Measurements from ENCODE around the gene C16orf96. TPM values are rescaled to one million over a fixed set of nuclear protein-coding genes. Genes with fewer than 3 reads are reported as not detected.

Gene C16orf96
- total RNA-seq, 1 donor from 2014 or later: not detected

DNA sequence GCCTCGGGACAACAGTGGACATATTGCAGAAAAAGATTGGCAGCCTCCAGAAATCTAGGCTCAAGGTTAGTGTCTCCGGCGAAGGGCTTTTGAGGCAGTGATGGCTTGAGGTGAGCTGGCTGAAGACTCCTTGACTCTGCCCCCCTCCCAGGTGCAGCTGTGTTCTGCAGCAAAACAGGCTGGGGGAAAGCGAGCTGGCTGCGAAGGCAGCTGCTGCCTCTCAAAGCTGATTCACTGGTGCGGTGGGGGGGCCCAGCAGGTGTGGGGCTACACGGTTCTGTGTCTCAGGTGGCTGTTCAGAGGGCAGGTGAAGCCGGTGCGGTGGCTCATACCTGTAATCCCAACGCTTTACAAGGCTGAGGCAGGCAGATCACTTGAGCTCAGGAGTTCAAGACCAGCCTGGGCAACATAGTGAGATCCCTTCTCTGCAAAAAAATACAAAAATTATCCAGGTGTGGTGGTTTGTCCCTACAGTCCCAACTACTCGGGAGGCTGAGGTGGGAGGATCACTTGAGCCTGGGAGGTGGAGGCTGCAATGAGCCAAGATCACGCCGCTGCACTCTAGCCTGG, 22.9 kb downstream of the C16orf96 start:
- no peak overlapping the region for H3K4me3 ChIP-seq
- no peaks in the 10 kb centered on the region for H3K9me3 ChIP-seq
- no peaks in the 10 kb centered on the region for H3K27me3 ChIP-seq
- no peak overlapping the region for H3K27ac ChIP-seq
- no peaks in the 10 kb centered on the region for H3K4me1 ChIP-seq
- intact Hi-C loops (cut with DNase I): no loop called here
- H3K36me3 ChIP-seq: no peaks in the 10 kb centered on the region
- DNase-seq (ENCODE audit: low spot score in 2 of 2): no peak
- TF ChIP-seq, protein P1, sequence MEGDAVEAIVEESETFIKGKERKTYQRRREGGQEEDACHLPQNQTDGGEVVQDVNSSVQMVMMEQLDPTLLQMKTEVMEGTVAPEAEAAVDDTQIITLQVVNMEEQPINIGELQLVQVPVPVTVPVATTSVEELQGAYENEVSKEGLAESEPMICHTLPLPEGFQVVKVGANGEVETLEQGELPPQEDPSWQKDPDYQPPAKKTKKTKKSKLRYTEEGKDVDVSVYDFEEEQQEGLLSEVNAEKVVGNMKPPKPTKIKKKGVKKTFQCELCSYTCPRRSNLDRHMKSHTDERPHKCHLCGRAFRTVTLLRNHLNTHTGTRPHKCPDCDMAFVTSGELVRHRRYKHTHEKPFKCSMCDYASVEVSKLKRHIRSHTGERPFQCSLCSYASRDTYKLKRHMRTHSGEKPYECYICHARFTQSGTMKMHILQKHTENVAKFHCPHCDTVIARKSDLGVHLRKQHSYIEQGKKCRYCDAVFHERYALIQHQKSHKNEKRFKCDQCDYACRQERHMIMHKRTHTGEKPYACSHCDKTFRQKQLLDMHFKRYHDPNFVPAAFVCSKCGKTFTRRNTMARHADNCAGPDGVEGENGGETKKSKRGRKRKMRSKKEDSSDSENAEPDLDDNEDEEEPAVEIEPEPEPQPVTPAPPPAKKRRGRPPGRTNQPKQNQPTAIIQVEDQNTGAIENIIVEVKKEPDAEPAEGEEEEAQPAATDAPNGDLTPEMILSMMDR (IDR thresholded peaks at IDR 0.05): no peak

DNA sequence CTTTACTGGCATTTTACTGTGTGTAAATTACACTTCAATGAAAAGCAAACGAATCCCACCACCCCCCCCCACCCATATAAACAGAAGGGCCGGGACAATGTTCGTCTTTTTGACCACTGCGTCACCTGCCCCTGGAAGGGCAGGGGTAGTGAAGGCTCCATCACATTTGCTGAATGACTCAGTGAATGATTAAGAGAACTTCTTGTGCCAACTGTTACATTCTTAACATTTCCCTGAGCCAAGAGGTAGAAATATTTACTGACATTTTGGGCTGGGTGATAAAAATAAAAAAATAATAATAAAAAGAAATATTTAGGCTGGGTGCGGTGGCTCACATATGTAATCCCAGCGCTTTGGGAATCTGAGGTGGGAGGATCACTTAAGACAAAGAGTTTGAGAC, 24.1 kb downstream of the C16orf96 start:
- intact Hi-C loops (cut with DNase I): no loop called here
- DNase-seq (ENCODE audit: low spot score in 2 of 2): no peak

DNA sequence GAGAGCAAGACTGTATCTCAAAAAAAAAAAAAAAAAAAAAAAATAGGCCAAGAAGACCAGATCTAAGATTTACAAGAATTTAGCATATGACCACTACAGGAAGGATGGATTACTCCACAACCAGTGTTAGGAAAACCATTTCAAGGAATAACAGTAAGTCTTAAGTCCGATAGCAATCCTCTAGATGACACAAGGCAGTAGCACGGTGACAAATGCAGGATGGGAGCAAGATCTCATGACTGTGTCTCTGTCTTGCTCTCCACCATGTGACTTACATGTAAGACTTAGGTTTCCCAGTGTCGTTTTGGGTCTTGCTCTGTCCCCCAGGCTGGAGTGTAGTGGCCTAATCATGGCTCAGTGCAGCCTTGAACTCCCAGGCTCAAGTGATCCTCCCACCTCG, 27.8 kb downstream of the C16orf96 start:
- Histone ChIP-seq H3K27ac (no peak overlapping the region), H3K4me3 (no peak overlapping the region), H3K36me3 (no peaks in the 10 kb centered on the region), H3K9me3 (peaks cover 0 to 4% of the 10 kb centered on the region in 2 donors), H3K27me3 (no peaks in the 10 kb centered on the region), H3K4me1 (no peaks in the 10 kb centered on the region)
- intact Hi-C loops (cut with DNase I): no loop called here
- no peak for DNase-seq (ENCODE audit: low spot score in 2 of 2)
- TF ChIP-seq, protein P1 (IDR thresholded peaks at IDR 0.05): no peak

More for the DNA sequence above, 24.1 kb downstream of the C16orf96 start:
- Histone ChIP-seq H3K9me3 (no peaks in the 10 kb centered on the region), H3K36me3 (no peaks in the 10 kb centered on the region), H3K27ac (no peak overlapping the region), H3K27me3 (no peaks in the 10 kb centered on the region), H3K4me3 (no peak overlapping the region), H3K4me1 (no peaks in the 10 kb centered on the region)
- TF ChIP-seq, protein P1 (IDR thresholded peaks at IDR 0.05): no peak

DNA sequence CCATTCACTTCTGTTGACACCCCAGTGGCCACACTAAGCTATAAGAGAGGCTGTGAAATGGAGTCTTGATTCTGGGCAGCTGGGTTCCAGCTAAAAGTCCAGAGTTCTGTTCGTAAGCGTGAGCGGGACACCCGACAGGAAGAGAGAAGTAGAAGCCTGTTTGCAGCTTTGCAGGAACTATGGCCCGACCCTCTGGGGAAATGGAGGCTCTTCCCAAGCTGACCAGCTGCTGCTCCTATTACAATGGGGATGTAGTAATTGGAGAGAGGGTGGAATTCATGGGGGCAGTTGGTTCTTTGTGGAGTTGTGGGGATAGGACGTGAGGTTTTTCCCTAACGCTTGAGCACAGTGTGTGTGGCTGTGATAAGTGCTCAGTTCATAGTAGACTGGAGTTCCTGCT, 30.2 kb downstream of the C16orf96 start:
- intact Hi-C loops (cut with DNase I): loop anchor here (5.0 kb wide), 1 partner anchor 79 kb away; no protein-coding TSS in a partner anchor
- TF ChIP-seq, protein P1 (IDR thresholded peaks at IDR 0.05): no peak
- Histone ChIP-seq H3K4me1 (no peaks in the 10 kb centered on the region), H3K9me3 (peaks cover 0 to 4% of the 10 kb centered on the region in 2 donors), H3K27ac (no peak overlapping the region), H3K36me3 (no peaks in the 10 kb centered on the region), H3K4me3 (no peak overlapping the region), H3K27me3 (no peaks in the 10 kb centered on the region)
- no peak for DNase-seq (ENCODE audit: low spot score in 2 of 2)

DNA sequence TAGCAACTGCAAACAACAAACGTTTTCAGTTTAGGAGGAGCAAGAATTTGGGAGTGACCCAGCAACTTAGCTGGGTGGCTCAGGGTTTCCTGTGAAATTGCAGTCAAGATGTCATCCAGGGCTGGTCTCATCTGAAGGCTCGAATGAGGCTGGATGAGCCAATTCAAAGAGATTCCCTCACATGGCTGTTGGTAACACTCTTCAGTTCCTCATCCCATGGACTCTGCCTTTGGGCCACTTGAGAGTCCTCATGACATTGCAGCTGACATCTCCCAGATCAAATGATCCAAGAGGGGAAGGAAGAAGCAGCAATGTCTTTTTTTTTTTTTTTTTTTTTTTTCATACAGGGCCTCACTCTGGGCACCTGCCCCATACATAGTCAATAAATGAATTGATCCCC, 32.2 kb downstream of the C16orf96 start:
- Histone ChIP-seq H3K4me1 (no peaks in the 10 kb centered on the region), H3K27me3 (no peaks in the 10 kb centered on the region), H3K9me3 (peaks cover 0 to 4% of the 10 kb centered on the region in 2 donors), H3K36me3 (no peaks in the 10 kb centered on the region), H3K27ac (no peak overlapping the region), H3K4me3 (no peak overlapping the region)
- DNase-seq (ENCODE audit: low spot score in 2 of 2): no peak
- TF ChIP-seq, protein P1 (IDR thresholded peaks at IDR 0.05): no peak
- intact Hi-C loops (cut with DNase I): loop anchor here (5.0 kb wide), 1 partner anchor 81 kb away; no protein-coding TSS in a partner anchor
